ENCODE results near the gene CENPA. TPM values are rescaled to one million over a fixed set of nuclear protein-coding genes. Genes with fewer than 3 reads are reported as not detected.
"Not testable (repeated sequence)": the region's sequence is repeated elsewhere in the genome, so short reads cannot be mapped to it uniquely, and the experiment has no call there.

CENPA gene
- total RNA-seq, 1 donor from 2014 or later, result not detected

DNA sequence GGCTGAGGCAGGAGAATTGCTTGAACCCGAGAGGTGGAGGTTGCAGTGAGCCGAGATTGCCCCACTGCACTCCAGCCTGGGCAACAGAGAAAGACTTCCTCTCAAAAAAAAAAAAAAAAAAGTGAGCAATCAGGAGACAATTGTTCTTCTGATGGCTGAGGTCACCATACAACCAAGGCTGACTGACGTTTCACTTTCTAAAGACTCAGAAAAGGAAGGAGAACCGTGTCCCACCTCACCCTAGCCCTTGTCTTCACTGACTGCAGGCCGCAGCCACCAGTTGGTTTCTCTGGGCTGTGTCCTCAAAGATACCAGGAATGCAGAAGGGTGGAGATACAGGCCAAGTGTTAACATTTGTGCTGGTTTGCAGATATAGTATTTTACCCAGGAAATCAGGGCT, 29.5 kb upstream of the CENPA start:
- no peak for DNase-seq (ENCODE audit: extremely low spot score in 2 of 2)
- no peak overlapping the region for H3K4me3 ChIP-seq
- H3K36me3 ChIP-seq, result no peaks in the 10 kb centered on the region
- no peaks in the 10 kb centered on the region for H3K9me3 ChIP-seq
- H3K27ac ChIP-seq, result no peak overlapping the region
- H3K27me3 ChIP-seq, result no peaks in the 10 kb centered on the region
- intact Hi-C loops (cut with DNase I), result no loop called here
- TF ChIP-seq POLR2A (IDR thresholded peaks at IDR 0.05) (no peak), CTCF (IDR thresholded peaks at IDR 0.05) (no peak), POLR2AphosphoS5 (IDR thresholded peaks at IDR 0.05; ENCODE audit: insufficient read depth in 1 of 2, low read depth in 1 of 2) (no peak)
- peaks cover 22% of the 10 kb centered on the region for H3K4me1 ChIP-seq

GRCh38 chr2:26757873-26758789, 27.7 kb upstream of the CENPA start:
- H3K4me3 ChIP-seq, result no peak overlapping the region
- peak overlapping the region; percentile 82 for H3K27ac ChIP-seq
- no peak for TF ChIP-seq POLR2A (IDR thresholded peaks at IDR 0.05)
- no peak for TF ChIP-seq CTCF (IDR thresholded peaks at IDR 0.05)
- TF ChIP-seq POLR2AphosphoS5 (IDR thresholded peaks at IDR 0.05; ENCODE audit: insufficient read depth in 1 of 2, low read depth in 1 of 2), result peak in 1 of 2 donors; percentile 94
- no peaks in the 10 kb centered on the region for H3K27me3 ChIP-seq
- intact Hi-C loops (cut with DNase I), result no loop called here
- H3K4me1 ChIP-seq, result peaks cover 25% of the 10 kb centered on the region
- no peaks in the 10 kb centered on the region for H3K36me3 ChIP-seq
- DNase-seq (ENCODE audit: extremely low spot score in 2 of 2), result no peak
- H3K9me3 ChIP-seq, result no peaks in the 10 kb centered on the region

- Histone ChIP-seq H3K4me1 (peaks cover 32% of the 10 kb centered on the region), H3K27ac (peak overlapping the region; percentile 82), H3K36me3 (no peaks in the 10 kb centered on the region), H3K27me3 (no peaks in the 10 kb centered on the region), H3K4me3 (no peak overlapping the region), H3K9me3 (no peaks in the 10 kb centered on the region)
- no peak for TF ChIP-seq POLR2A (IDR thresholded peaks at IDR 0.05)
- no peak for TF ChIP-seq POLR2AphosphoS5 (IDR thresholded peaks at IDR 0.05; ENCODE audit: insufficient read depth in 1 of 2, low read depth in 1 of 2)
- no peak for TF ChIP-seq CTCF (IDR thresholded peaks at IDR 0.05)
- no peak for DNase-seq (ENCODE audit: extremely low spot score in 2 of 2)
- intact Hi-C loops (cut with DNase I), result no loop called here
Observed at GRCh38 chr2:26758790-26759321, 27.0 kb upstream of the CENPA start.

- TF ChIP-seq CTCF (IDR thresholded peaks at IDR 0.05) (no peak), POLR2A (IDR thresholded peaks at IDR 0.05) (no peak), POLR2AphosphoS5 (IDR thresholded peaks at IDR 0.05; ENCODE audit: insufficient read depth in 1 of 2, low read depth in 1 of 2) (no peak)
- no peak for DNase-seq (ENCODE audit: extremely low spot score in 2 of 2)
- H3K4me3 ChIP-seq, result no peak overlapping the region
Observed at GRCh38 chr2:26759845-26760244, 26.0 kb upstream of the CENPA start.

DNA sequence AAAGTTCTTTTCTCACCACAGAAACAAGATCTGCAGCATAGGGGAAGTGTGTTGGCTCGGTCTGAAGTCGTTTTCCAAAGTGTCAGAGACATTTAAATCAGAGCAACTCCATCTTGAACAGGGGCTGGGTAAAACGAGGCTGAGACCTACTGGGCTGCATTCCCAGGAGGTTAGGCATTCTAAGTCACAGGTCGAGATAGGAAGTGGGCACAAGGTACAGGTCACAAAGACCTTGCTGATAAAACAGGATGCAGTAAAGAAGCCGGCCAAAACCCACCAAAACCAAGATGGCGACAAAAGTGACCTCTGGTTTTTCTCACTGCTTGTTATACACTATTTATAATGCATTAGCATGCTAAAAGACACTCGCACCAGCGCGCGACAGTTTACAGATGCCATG, 24.9 kb upstream of the CENPA start:
- intact Hi-C loops (cut with DNase I); H3K27me3 ChIP-seq; H3K27ac ChIP-seq; H3K4me3 ChIP-seq; H3K9me3 ChIP-seq; DNase-seq (ENCODE audit: extremely low spot score in 2 of 2); H3K36me3 ChIP-seq: not testable (repeated sequence)
- H3K4me1 ChIP-seq, result peaks cover 46% of the 10 kb centered on the region

More at GRCh38 chr2:26759845-26760244, 26.0 kb upstream of the CENPA start:
- no peaks in the 10 kb centered on the region for H3K9me3 ChIP-seq
- H3K27ac ChIP-seq, result no peak overlapping the region
- H3K4me1 ChIP-seq, result peaks cover 35% of the 10 kb centered on the region
- intact Hi-C loops (cut with DNase I), result no loop called here
- no peaks in the 10 kb centered on the region for H3K36me3 ChIP-seq
- no peaks in the 10 kb centered on the region for H3K27me3 ChIP-seq
